ENCODE data around the gene BUD13. TPM values are rescaled to one million over a fixed set of nuclear protein-coding genes. Genes with fewer than 3 reads are reported as not detected.

The BUD13 gene
- total and polyA plus RNA-seq, 9 of the 15 experiments (the other 6 are each of a cell fraction or from before 2014, with no cell fraction given) = 9.5 to 34.1 (median 27.1) TPM

- TF ChIP-seq, protein P1, sequence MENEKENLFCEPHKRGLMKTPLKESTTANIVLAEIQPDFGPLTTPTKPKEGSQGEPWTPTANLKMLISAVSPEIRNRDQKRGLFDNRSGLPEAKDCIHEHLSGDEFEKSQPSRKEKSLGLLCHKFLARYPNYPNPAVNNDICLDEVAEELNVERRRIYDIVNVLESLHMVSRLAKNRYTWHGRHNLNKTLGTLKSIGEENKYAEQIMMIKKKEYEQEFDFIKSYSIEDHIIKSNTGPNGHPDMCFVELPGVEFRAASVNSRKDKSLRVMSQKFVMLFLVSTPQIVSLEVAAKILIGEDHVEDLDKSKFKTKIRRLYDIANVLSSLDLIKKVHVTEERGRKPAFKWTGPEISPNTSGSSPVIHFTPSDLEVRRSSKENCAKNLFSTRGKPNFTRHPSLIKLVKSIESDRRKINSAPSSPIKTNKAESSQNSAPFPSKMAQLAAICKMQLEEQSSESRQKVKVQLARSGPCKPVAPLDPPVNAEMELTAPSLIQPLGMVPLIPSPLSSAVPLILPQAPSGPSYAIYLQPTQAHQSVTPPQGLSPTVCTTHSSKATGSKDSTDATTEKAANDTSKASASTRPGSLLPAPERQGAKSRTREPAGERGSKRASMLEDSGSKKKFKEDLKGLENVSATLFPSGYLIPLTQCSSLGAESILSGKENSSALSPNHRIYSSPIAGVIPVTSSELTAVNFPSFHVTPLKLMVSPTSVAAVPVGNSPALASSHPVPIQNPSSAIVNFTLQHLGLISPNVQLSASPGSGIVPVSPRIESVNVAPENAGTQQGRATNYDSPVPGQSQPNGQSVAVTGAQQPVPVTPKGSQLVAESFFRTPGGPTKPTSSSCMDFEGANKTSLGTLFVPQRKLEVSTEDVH (IDR thresholded peaks at IDR 0.05; ENCODE audit: low read depth, partially characterized antibody) = peak; percentile 60
- TF ChIP-seq SIN3A (IDR thresholded peaks at IDR 0.05; ENCODE audit: borderline replicate concordance in 2 of 2, control insufficient read depth in 1 of 2, low read depth in 2 of 2, low read length in 2 of 2) (peak; percentile 31 to 49; a peak in 1 of 4 replicates), ZZZ3 (IDR thresholded peaks at IDR 0.05) (no peak), FUS (optimal IDR thresholded peaks at IDR 0.05; ENCODE audit: low read depth, low read length) (no peak), ZNF282 (CRISPR knock-in tag; IDR thresholded peaks at IDR 0.05) (no peak), CREM (IDR thresholded peaks at IDR 0.05; ENCODE audit: low read depth) (peak; percentile 88), KLF16 (IDR thresholded peaks at IDR 0.05) (peak; percentile 87), PHF21A (IDR thresholded peaks at IDR 0.05; ENCODE audit: borderline replicate concordance, low read depth) (no peak; the same call in 1 of the 2 replicates), HIVEP1 (CRISPR knock-in tag; IDR thresholded peaks at IDR 0.05) (no peak), JUNB (CRISPR knock-in tag; conservative IDR thresholded peaks at IDR 0.05) (no peak), EGR1 (conservative IDR thresholded peaks at IDR 0.05) (peak; percentile 89)
- TF ChIP-seq, protein P2, sequence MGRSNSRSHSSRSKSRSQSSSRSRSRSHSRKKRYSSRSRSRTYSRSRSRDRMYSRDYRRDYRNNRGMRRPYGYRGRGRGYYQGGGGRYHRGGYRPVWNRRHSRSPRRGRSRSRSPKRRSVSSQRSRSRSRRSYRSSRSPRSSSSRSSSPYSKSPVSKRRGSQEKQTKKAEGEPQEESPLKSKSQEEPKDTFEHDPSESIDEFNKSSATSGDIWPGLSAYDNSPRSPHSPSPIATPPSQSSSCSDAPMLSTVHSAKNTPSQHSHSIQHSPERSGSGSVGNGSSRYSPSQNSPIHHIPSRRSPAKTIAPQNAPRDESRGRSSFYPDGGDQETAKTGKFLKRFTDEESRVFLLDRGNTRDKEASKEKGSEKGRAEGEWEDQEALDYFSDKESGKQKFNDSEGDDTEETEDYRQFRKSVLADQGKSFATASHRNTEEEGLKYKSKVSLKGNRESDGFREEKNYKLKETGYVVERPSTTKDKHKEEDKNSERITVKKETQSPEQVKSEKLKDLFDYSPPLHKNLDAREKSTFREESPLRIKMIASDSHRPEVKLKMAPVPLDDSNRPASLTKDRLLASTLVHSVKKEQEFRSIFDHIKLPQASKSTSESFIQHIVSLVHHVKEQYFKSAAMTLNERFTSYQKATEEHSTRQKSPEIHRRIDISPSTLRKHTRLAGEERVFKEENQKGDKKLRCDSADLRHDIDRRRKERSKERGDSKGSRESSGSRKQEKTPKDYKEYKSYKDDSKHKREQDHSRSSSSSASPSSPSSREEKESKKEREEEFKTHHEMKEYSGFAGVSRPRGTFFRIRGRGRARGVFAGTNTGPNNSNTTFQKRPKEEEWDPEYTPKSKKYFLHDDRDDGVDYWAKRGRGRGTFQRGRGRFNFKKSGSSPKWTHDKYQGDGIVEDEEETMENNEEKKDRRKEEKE (IDR thresholded peaks at IDR 0.05; ENCODE audit: borderline replicate concordance in 1 of 2, control insufficient read depth in 1 of 2, low read depth in 2 of 2, low read length in 1 of 2) = no peak
- TF ChIP-seq, protein P3, sequence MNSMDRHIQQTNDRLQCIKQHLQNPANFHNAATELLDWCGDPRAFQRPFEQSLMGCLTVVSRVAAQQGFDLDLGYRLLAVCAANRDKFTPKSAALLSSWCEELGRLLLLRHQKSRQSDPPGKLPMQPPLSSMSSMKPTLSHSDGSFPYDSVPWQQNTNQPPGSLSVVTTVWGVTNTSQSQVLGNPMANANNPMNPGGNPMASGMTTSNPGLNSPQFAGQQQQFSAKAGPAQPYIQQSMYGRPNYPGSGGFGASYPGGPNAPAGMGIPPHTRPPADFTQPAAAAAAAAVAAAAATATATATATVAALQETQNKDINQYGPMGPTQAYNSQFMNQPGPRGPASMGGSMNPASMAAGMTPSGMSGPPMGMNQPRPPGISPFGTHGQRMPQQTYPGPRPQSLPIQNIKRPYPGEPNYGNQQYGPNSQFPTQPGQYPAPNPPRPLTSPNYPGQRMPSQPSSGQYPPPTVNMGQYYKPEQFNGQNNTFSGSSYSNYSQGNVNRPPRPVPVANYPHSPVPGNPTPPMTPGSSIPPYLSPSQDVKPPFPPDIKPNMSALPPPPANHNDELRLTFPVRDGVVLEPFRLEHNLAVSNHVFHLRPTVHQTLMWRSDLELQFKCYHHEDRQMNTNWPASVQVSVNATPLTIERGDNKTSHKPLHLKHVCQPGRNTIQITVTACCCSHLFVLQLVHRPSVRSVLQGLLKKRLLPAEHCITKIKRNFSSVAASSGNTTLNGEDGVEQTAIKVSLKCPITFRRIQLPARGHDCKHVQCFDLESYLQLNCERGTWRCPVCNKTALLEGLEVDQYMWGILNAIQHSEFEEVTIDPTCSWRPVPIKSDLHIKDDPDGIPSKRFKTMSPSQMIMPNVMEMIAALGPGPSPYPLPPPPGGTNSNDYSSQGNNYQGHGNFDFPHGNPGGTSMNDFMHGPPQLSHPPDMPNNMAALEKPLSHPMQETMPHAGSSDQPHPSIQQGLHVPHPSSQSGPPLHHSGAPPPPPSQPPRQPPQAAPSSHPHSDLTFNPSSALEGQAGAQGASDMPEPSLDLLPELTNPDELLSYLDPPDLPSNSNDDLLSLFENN (IDR thresholded peaks at IDR 0.05; ENCODE audit: low read depth in 2 of 2, low read length in 2 of 2) = no peak
- TF ChIP-seq, protein P4, sequence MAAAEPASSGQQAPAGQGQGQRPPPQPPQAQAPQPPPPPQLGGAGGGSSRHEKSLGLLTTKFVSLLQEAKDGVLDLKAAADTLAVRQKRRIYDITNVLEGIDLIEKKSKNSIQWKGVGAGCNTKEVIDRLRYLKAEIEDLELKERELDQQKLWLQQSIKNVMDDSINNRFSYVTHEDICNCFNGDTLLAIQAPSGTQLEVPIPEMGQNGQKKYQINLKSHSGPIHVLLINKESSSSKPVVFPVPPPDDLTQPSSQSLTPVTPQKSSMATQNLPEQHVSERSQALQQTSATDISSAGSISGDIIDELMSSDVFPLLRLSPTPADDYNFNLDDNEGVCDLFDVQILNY (CRISPR knock-in tag; IDR thresholded peaks at IDR 0.05) = no peak
Observed at GRCh38 chr11:116772443-116773202, at the start of gene BUD13 (continued).
